ENCODE results near the gene ARID3A.
A peak's percentile ranks its signal among the peaks of the same experiment; 100 is the strongest.

The ARID3A gene

GRCh38 chr19:991174-991931, 65.5 kb downstream of the ARID3A start:
- DNase-seq (ENCODE audit: low read depth), result peak; percentile 23

GRCh38 chr19:991932-992669, 66.3 kb downstream of the ARID3A start:
- DNase-seq (ENCODE audit: low read depth), result no peak

GRCh38 chr19:992670-993055, 66.8 kb downstream of the ARID3A start:
- DNase-seq (ENCODE audit: low read depth), result no peak

- DNase-seq (ENCODE audit: low read depth), result no peak
Measured at GRCh38 chr19:993361-993830, 67.6 kb downstream of the ARID3A start.

GRCh38 chr19:993831-994393, 68.1 kb downstream of the ARID3A start:
- DNase-seq (ENCODE audit: low read depth), result no peak

GRCh38 chr19:994516-994915, 68.7 kb downstream of the ARID3A start:
- DNase-seq (ENCODE audit: low read depth), result no peak

GRCh38 chr19:995051-995827, 69.4 kb downstream of the ARID3A start:
- no peak for DNase-seq (ENCODE audit: low read depth)

GRCh38 chr19:996051-996838, 70.4 kb downstream of the ARID3A start:
- no peak for DNase-seq (ENCODE audit: low read depth)

- DNase-seq (ENCODE audit: low read depth), result no peak
Measured at GRCh38 chr19:998064-998463, 72.2 kb downstream of the ARID3A start.

GRCh38 chr19:999379-999719, 73.5 kb downstream of the ARID3A start:
- DNase-seq (ENCODE audit: low read depth), result no peak

GRCh38 chr19:1000095-1000494, 74.3 kb downstream of the ARID3A start, which contains the start of gene GRIN3B:
GRIN3B (plus strand) TSS chr19:1000419; CDS start chr19:1000438, 19 bp downstream.
- DNase-seq (ENCODE audit: low read depth), result no peak

- no peak for DNase-seq (ENCODE audit: low read depth)
Measured at GRCh38 chr19:1000591-1001537, 75.0 kb downstream of the ARID3A start.

GRCh38 chr19:1001538-1002166, 75.8 kb downstream of the ARID3A start:
- peak; percentile 54 for DNase-seq (ENCODE audit: low read depth)

GRCh38 chr19:1002600-1002999, 76.8 kb downstream of the ARID3A start:
- DNase-seq (ENCODE audit: low read depth), result no peak

- DNase-seq (ENCODE audit: low read depth), result no peak
Measured at GRCh38 chr19:1003283-1003682, 77.4 kb downstream of the ARID3A start.

- no peak for DNase-seq (ENCODE audit: low read depth)
Measured at GRCh38 chr19:1004204-1004802, 78.5 kb downstream of the ARID3A start.

GRCh38 chr19:1004803-1005664, 79.2 kb downstream of the ARID3A start:
- no peak for DNase-seq (ENCODE audit: low read depth)

- DNase-seq (ENCODE audit: low read depth), result no peak
Measured at GRCh38 chr19:1006711-1007398, 81.0 kb downstream of the ARID3A start.
